ENCODE measurements around the gene TEC. TPM values are rescaled to one million over a fixed set of nuclear protein-coding genes. Genes with fewer than 3 reads are reported as not detected.

TEC gene
- total RNA-seq, 4 donors from 2014 or later = 3.6 to 12.7 (median 3.9) TPM

DNA sequence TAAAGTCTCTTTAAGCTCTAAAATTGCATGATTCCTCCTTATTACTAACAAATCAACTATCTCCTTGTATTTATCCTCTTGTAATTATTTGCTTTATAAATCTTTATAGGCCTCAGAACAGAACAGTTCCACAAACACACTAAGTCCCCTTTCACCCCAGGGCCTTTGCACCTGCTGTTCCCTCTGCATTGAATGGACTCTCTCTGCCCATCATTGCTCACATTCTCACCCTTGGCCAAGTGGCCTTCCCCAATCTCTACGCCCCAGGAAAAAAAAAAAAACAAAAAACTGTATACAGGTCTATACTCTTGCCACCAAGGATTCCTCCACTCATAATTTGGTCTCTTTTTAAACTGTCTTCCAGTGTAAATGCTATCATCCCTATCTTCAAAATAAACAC lies 53.7 kb downstream of the TEC start:
- no peaks in the 10 kb centered on the region for H3K4me1 ChIP-seq
- no peaks in the 10 kb centered on the region for H3K36me3 ChIP-seq
- intact Hi-C loops (cut with DNase I) = no loop called here
- TF ChIP-seq POLR2A (IDR thresholded peaks at IDR 0.05) (no peak), CTCF (IDR thresholded peaks at IDR 0.05) (no peak)
- H3K9me3 ChIP-seq = no peaks in the 10 kb centered on the region
- H3K27me3 ChIP-seq = no peaks in the 10 kb centered on the region
- no peak overlapping the region for H3K27ac ChIP-seq
- H3K4me3 ChIP-seq (replicated peaks in 1 of 3) = no peak overlapping the region
- 80 to 91% methylated on average over 1 of the region's 1 CpG for WGBS, 2 donors
- DNase-seq = no peak

DNA sequence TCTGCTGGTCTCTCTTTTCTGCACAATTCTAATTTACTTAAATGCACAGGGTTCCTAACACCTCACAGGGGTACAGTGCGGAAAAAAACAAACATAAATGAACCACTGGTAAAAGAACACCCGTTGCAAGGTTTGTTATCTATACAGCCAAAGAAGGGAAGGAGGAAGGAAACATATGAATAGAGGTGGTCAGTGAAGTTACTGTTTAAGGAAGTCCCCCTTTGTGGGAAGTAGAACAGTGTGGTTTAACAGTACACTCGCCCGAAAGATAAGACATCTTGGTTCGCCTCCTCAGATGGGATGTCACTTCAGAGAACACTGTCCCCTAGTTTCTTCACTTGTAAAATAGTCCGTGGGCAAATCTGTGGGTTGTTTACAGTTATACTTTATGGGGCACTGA lies 57.5 kb downstream of the TEC start:
- intact Hi-C loops (cut with DNase I) = no loop called here
- no peaks in the 10 kb centered on the region for H3K27me3 ChIP-seq
- no peak overlapping the region for H3K27ac ChIP-seq
- no peaks in the 10 kb centered on the region for H3K9me3 ChIP-seq
- DNase-seq = no peak
- 63 to 76% methylated on average over 6 of the region's 6 CpGs for WGBS, 2 donors
- H3K36me3 ChIP-seq = no peaks in the 10 kb centered on the region
- no peak for TF ChIP-seq POLR2A (IDR thresholded peaks at IDR 0.05)
- no peak for TF ChIP-seq CTCF (IDR thresholded peaks at IDR 0.05)
- H3K4me1 ChIP-seq = no peaks in the 10 kb centered on the region
- H3K4me3 ChIP-seq (replicated peaks in 1 of 3) = no peak overlapping the region

DNA sequence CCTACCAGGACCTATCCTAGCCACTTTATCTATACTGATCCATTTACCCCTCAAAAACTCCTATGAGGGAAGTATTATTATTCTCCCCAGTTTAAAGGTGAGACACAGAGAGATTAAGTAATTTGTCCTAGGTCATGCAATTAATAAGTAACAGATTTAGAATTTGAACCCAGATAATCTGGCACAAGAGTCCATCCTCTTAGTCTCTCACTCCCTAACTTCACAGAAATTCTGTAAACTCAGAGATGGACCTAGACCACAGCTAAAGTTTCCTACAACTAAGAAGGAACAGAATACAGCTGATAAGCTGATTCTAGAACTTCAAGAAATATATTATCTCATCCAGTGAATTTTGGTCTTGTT lies 58.7 kb downstream of the TEC start:
- no peaks in the 10 kb centered on the region for H3K9me3 ChIP-seq
- no peak overlapping the region for H3K27ac ChIP-seq
- H3K4me3 ChIP-seq (replicated peaks in 1 of 3) = no peak overlapping the region
- H3K36me3 ChIP-seq = no peaks in the 10 kb centered on the region
- H3K27me3 ChIP-seq = no peaks in the 10 kb centered on the region
- DNase-seq = no peak
- TF ChIP-seq CTCF (IDR thresholded peaks at IDR 0.05) = no peak
- no peak for TF ChIP-seq POLR2A (IDR thresholded peaks at IDR 0.05)
- no peaks in the 10 kb centered on the region for H3K4me1 ChIP-seq
- intact Hi-C loops (cut with DNase I) = no loop called here

DNA sequence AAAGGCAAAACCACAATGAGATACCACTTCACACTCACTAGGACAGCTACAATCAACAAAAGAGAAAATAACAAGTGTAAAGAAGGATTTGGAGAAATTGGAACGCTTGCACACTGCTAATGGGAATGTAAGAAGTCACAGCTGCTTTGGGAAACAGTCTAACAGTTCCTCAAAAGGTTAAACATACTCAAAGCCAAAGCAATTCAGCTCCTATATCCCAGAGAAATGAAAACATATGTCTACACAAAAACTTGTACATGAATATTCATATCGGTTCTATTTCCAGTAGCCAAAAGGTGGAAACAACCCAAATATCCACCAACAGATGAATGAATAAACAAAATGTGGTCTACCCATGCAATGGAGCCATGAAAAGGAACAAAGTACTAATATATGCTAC lies 64.0 kb downstream of the TEC start:
- TF ChIP-seq CTCF (IDR thresholded peaks at IDR 0.05) (no peak), POLR2A (IDR thresholded peaks at IDR 0.05) (no peak)
- Histone ChIP-seq H3K36me3 (no peaks in the 10 kb centered on the region), H3K9me3 (no peaks in the 10 kb centered on the region), H3K4me3 (replicated peaks in 1 of 3) (no peak overlapping the region), H3K27ac (no peak overlapping the region), H3K27me3 (no peaks in the 10 kb centered on the region), H3K4me1 (no peaks in the 10 kb centered on the region)
- no peak for DNase-seq
- WGBS, 2 donors = 86 to 88% methylated on average over 2 of the region's 2 CpGs
- intact Hi-C loops (cut with DNase I) = no loop called here

DNA sequence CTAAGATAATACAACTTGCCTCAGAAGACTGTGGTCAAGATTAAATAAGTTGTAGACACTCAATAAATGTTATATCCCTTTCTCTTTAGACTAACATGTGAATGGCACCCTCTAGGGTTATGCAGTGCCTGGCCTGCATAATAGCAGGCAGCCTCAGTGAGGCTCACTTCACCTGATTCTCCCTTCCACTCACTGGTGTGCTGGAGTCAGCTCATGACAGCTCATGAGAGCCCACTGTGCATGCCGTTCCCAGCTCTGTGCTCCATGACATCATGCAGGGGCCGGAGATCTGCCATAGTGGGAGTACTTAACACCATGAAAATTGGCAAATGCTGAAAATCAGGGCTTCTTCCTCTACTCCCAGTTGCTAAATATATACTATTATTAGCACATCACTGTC lies 64.5 kb downstream of the TEC start:
- H3K27me3 ChIP-seq = no peaks in the 10 kb centered on the region
- no peaks in the 10 kb centered on the region for H3K36me3 ChIP-seq
- 85 to 88% methylated on average over 2 of the region's 2 CpGs for WGBS, 2 donors
- H3K4me3 ChIP-seq (replicated peaks in 1 of 3) = no peak overlapping the region
- H3K4me1 ChIP-seq = no peaks in the 10 kb centered on the region
- no peak for DNase-seq
- no peak overlapping the region for H3K27ac ChIP-seq
- TF ChIP-seq POLR2A (IDR thresholded peaks at IDR 0.05) = no peak
- no peak for TF ChIP-seq CTCF (IDR thresholded peaks at IDR 0.05)
- intact Hi-C loops (cut with DNase I) = no loop called here
- H3K9me3 ChIP-seq = no peaks in the 10 kb centered on the region

Measured in thyroid gland (tissue), 4 donors.